Retina (tissue), 1 donor: Measurements from ENCODE around the gene EFHD2.
"Not testable (repeated sequence)": the region's sequence is repeated elsewhere in the genome, so short reads cannot be mapped to it uniquely, and the experiment has no call there.

Experiments used
- DNase-seq: peaks from one replicate; pipeline ENCODE4 v3.0.0-alpha.2; 2016

Gene EFHD2

GRCh38 chr1:15433471-15433870, 23.8 kb downstream of the EFHD2 start:
- DNase-seq = no peak

DNA sequence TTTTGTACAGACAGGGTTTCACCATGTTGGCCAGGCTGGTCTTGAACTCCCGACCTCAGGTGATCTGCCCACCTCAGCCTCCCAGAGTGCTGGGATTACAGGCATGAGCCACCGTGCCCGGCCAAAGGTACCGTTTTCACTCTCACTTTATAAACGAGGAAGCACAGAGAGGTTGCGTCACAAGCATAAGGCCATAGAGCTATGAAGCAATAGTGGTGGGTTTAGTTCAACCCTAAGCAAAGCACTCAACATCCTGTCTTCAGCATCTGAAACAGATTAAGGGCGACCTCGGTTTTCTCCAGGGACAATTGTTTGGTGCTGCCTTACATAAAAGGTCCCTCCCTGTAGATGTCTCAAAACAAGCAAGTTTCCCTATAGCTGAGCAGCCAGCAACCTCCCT, 25.1 kb downstream of the EFHD2 start:
- DNase-seq = not testable (repeated sequence)

GRCh38 chr1:15435239-15436077, 25.8 kb downstream of the EFHD2 start:
- DNase-seq = no peak

DNA sequence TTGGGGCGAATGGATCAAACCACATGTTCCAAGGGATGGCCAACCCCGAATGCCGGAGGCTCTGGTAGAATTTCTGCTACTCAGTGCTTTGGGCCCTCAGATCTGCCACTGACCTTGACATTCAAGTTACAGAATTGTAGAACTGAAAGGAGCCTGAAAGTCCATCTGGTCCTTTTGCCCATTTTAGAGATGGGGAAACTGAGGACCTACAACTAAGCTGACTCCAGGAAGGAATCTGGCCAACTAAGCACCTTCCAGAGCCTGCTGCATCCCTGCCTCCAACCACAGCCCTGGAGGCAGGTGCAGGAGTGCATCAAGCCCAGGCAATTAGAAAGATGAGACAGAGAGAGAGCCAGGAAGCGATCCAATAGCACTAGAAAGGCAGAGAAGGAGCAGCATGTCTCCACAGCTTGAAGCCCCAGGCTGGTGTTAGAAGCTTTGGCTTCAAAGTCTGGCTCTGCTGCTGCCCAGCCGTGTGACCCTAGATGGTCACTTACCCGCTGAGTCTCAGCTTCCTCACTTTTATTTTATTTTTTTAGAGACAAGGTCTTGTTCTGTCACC, 27.3 kb downstream of the EFHD2 start:
- DNase-seq = no peak

GRCh38 chr1:15439325-15439724, 29.6 kb downstream of the EFHD2 start:
- DNase-seq = no peak

GRCh38 chr1:15440357-15440756, 30.7 kb downstream of the EFHD2 start:
- no peak for DNase-seq

DNA sequence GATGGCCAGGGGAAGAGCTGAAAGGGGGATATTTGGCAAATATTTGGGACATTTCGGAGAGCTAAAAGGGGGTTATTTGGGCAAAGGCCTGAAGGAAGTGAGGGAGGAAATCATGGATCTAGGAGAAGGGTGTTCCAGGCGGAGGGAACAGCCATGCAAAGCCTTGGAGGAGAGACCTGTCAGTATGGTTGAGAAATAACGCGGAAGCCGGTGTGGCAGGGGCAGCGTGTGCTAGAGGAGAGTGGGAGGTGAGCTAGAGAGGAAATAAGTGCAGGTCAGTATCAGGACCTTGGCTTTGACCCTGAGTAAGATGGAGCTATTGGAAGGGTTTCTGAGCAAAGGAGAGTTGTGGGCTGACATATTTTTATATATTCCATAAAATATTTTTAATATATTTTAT, 31.6 kb downstream of the EFHD2 start:
- DNase-seq = no peak

GRCh38 chr1:15442119-15442518, 32.4 kb downstream of the EFHD2 start:
- DNase-seq = no peak

GRCh38 chr1:15442759-15443158, 33.1 kb downstream of the EFHD2 start:
- DNase-seq = no peak

DNA sequence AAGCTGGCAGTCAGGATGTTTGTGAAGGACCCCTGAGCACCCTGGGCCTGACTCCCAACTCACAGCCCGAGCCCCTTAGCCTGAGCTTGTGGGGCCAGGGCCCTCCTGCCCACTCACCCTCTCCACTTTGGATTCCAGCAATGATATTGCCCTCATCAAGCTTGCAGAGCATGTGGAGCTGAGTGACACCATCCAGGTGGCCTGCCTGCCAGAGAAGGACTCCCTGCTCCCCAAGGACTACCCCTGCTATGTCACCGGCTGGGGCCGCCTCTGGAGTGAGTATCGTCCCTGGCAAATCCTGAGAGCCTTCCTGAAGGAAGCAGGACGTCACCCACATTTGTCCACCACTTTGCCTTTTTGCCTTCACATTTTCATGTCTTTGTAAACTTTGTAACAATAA, 33.6 kb downstream of the EFHD2 start:
- no peak for DNase-seq

GRCh38 chr1:15444468-15445389, 35.0 kb downstream of the EFHD2 start:
- no peak for DNase-seq

DNA sequence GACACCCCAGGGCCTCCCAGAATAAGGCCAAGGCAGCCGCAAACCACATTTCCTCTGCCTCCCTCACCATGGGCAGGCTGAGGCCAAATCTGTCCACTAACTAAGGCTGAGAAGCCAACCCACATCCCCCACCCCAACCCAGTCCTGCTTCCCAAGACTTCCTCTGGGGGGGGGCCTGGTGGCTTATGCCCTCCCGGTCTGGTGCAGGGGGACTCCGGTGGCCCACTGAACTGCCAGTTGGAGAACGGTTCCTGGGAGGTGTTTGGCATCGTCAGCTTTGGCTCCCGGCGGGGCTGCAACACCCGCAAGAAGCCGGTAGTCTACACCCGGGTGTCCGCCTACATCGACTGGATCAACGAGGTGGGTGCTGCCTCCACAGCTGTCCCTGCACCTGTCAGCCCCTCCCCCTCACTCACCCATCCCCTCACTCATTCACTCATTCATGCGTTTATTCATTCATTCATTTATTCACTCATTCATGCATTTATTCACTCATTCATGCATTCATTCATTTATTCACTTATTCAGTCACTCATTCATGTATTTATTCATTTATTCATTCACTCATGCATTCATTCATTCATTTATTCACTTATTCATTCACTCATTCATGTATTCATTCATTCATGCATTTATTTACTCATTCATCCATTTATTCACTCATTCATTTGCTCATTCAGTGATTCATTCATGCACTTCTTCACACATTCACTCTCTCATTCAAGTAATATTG, 35.9 kb downstream of the EFHD2 start:
- no peak for DNase-seq

DNA sequence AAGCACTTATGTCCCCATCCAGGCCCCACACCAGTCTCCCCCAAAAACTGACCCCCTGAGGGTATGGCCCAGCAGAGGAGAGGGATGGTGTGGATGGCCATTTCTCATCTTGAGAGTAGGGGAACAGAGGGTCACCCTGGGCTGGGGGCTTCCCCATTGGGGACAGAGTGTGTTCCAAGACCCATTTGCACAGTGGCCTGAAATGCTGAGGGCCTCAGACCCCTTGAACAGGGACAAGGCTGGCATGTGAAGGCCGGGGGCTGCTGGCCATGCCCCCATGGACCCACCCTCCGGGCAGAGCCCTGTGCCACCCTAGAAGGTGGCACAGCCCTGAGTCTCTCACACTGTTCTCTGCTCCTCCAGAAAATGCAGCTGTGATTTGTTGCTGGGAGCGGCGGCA, 36.5 kb downstream of the EFHD2 start:
- no peak for DNase-seq

GRCh38 chr1:15448877-15449462, 39.3 kb downstream of the EFHD2 start:
- DNase-seq = no peak

DNA sequence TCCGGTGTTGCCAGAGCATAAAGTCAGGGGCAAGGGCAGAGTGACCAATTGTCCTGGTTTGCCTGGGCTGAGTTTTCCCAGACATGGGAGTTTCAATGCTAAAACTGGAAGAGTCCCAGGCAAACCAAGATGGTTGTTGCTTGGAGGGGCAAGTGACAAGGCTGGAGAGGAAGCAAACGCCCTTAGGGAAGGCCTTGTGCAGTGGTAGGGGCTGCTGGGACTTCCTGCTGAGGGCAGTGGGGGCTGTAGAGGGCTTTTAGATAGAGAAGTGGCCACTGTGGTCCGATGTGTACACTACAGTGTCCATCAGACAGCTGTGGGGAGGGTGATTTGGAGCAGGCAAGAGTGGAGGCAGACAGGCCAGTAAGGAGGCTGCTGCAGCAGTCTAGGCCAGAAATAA, 39.9 kb downstream of the EFHD2 start:
- no peak for DNase-seq

DNA sequence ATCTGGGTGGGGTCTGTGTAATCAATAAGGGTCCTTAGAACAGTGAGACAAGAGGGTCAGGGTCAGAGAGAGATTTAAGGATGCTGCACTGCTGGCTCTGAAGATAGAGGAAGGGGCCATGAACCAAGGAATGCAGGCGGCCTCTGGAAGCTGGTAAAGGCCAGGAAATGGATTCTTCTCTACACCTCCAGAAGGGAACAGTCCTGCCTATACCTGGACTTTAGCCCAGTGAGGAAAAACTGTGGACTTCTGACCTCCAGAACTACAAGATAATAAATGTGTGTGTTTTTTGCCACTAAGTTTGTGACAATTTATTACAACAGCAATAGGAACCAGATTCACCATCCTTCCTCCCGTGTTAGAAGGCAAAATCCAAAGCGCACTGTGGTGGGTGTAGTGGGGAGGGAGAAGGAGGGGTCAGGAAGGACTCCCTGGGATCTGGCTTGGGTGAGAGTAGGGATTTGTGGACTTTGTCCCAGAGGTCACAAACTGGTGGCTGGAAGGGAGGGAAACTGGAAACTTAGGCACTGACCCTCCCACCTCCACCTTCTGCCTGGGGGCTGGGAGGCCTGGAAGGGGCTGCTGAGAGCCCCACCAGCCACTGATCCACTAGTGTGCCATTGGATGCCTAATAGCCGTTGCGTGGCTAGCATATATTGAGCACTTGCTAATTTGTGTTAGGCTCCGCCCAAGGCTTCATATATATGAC, 41.5 kb downstream of the EFHD2 start:
- DNase-seq = no peak

- no peak for DNase-seq
Observed at GRCh38 chr1:15452216-15452615, 42.5 kb downstream of the EFHD2 start.

- DNase-seq = no peak
Observed at GRCh38 chr1:15452866-15453571, 43.3 kb downstream of the EFHD2 start.

- DNase-seq = no peak
Observed at GRCh38 chr1:15453734-15454133, 44.0 kb downstream of the EFHD2 start.

- DNase-seq = no peak
Observed at GRCh38 chr1:15454256-15454655, 44.6 kb downstream of the EFHD2 start.

DNA sequence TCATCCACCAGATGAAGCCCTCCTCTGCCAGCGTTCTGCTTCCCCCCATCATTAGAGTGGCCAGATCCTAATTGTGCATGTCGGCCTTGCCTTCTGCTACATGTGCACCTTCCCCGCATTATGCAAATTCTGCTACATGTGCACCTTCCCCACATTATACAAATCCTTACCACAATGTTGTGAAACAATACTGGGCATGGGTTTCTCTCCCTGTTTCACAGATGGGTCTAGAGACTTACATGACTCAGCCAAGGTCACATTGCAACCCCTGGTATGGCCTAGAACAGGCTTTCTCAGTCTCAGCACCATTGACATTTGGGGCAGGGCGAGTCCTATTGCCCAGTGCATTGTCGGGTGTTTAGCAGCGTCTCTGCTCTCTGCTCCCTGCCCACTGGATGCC, 45.8 kb downstream of the EFHD2 start:
- DNase-seq = no peak
